Stimulated activated CD8-positive, alpha-beta memory T cell treated with anti-CD3 and anti-CD28 coated beads, Interleukin-12 subunit alpha, Interleukin-12 subunit beta, amount 100 ng/mL, for 1 hour (primary cell): ENCODE results near the gene MKLN1.

Experiments used
- DNase-seq: peaks from one replicate; pipeline ENCODE4 v3.0.0-alpha.2; 2020; ENCODE audit warnings: low read depth

MKLN1 gene

DNA sequence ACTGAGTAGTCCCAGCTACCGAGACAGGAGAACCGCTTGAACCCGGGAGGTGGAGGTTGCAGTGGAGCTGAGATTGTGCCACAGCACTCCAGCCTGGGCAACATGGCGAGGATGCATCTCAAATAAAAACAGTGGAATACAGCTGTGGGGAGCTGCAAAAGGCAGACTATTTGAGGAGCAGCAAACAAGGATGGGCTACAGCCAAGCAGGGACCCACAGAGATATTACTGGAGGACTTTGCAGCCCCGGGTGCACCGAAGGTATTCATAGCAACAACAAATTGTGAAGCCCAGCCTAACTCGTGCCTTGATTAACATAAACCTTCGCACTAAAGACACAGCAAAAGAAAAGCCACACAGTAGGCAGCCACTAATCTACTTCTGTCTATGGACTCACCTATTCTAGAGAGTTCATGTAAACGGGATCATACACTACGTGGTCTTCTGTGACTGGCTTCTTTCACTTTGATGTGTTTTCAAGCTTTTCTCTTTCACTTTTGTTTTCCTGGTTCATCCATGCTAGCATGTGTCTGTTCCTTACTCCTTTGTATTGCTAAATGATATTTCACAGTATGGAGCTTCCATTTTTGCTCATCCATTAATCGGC, 194.8 kb downstream of the MKLN1 start:
- no peak for DNase-seq

GRCh38 chr7:131524115-131524514, 196.4 kb downstream of the MKLN1 start:
- no peak for DNase-seq

DNA sequence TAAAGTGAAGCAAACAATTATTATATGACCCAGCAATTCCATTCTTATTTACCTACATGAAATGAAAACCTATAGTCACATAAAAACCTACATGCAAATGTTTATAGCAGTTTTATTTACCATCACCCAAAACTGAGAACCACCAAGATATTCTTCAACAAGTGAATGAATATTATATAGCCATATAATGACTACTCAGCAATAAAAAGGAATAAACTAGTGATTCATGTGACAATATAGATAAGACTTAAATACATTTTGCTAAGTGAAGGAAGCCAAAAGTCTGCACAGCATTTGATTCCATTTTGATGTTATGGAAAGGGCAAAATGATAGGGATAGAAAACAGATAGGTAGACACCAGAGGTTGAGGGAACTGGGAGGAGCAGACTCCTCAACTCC, 197.0 kb downstream of the MKLN1 start:
- DNase-seq, result no peak

DNA sequence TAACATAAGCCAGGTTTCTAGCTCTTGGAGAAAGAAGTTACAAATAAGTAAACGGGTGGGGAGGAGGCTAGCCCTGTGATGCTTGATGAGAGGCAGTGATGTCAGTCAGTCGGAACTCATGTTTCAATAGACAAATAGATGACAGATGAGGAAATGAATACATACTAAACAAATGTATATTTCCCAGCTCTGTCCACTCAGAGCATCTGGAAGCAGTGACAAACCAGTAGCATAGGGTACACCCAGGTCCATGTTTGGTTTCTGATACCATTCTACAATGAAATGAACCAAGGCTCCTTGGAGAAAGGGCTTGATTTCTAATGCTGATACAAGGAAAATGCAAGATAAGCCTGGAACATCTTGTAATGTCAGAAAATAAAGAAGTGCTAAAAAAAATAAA, 198.1 kb downstream of the MKLN1 start:
- DNase-seq, result no peak

DNA sequence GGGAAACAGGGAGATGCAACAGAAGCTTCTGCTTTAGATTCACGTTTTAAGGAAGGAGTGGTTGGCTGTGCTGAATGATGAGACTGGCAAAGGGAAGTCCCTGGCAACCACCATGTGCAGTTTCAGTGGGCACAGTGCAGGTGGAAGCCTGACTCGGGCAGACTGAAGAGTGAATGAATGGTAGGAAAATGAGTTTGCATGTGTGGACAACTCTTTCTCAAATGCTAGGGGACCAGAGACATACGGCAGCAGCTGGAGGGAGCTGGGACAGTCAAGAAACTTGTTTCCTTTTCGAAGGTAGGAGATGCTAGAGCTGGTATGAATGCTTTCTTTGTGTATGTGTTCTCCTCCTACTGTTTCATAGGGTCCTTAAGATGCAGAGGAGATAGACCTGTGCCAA, 199.8 kb downstream of the MKLN1 start:
- no peak for DNase-seq

- DNase-seq, result no peak
Observed at GRCh38 chr7:131529179-131529578, 201.5 kb downstream of the MKLN1 start.

- DNase-seq, result no peak
Observed at GRCh38 chr7:131529617-131530016, 201.9 kb downstream of the MKLN1 start.

GRCh38 chr7:131530137-131530536, 202.5 kb downstream of the MKLN1 start:
- no peak for DNase-seq

DNA sequence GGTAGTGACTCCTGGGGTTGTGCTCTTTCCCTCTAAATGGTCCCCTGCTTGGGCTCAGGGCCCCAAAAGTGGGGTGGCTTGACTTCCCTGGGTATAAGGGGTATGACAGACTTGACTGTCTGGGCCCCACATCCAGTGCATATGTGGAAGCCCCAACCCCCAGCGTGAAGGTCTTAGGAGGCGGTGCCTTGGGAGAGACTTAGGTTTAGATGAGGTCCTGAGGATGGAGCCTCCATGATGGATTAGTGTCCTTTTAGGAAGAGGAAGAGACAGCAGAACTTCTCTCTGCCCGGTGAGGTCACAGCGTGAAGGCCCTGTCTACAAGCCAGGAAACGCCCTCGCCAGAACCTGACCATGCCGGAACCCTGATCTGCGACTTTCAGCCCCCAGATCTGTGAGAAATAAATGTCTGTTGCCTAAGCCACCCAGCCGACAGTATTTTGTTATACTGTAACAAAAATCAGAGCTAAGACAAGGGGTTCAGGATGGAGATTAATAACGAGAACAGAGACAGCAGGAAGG, 205.0 kb downstream of the MKLN1 start:
- DNase-seq, result no peak

GRCh38 chr7:131533151-131533559, 205.5 kb downstream of the MKLN1 start:
- DNase-seq, result no peak

DNA sequence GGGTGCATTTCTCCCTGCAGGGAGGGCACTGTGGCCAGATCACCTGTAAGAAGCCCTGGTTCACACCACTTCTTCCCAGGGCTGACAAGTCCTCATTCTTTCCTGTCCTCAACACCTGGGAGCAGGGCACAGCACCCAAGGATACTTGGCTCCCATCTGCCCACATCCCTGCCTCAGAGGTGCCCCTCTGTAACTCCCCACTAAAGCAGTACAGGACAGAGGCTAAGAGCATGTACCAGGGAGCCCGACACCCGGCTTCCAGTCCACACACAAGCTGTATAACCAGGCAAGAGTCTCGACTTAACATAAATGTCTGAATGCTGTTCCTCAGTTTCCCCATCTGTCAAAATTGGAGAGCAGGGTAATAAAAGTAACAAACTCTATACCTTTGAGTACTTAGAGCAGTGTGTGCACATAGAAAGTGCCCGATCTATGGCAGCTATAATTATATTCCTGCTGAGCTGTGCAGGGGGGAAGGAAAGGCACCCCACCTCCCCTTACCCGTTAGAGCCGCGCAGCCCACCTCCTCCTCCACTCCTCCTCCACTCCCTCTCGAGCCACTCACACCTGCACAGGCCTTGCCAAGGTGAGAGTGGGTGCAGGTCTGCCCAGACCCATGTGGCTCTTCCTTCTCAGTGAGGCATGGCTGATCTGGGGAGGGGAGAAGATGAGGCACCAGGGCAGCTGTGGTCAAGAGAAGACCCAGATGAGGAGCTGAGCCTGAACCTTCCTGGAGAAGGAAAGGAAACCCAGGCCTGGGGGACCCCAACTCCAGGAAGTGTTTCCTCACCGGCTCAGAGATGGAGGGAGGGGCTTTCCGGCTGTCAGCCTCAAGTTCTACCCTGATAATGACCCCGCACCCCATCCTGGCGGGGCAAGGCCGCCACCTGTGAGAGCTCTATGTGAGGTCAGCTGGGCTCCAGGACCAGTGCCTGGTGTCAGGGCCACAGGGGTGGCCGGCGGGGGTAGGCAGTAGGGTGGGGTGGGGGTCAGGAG, 206.2 kb downstream of the MKLN1 start:
- no peak for DNase-seq

DNA sequence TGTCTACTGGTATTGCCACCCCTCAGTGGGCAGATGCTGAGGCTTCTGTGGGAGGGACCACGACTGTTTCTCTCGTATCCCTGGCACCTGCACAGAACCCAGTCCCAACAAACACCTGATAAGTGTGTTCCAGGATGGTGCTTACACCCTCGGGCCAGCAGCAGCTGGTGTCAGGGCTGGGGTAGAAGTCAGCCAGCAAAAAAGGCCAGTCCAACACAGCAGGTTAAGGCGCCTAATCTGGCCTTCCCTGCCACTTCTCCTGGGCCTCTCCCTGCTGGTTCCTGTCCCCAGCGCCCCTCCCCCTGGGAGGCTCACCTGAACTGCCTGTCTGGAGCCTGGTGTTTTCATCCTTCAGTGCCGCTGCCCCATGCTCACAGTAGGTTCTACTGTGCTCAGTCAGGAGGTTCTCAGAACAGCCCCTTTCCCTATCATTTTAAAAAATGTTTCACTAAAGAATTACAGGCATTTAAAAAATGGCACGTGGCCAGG, 208.7 kb downstream of the MKLN1 start:
- DNase-seq, result no peak

- DNase-seq, result no peak
Observed at GRCh38 chr7:131537571-131537978, 209.9 kb downstream of the MKLN1 start.

DNA sequence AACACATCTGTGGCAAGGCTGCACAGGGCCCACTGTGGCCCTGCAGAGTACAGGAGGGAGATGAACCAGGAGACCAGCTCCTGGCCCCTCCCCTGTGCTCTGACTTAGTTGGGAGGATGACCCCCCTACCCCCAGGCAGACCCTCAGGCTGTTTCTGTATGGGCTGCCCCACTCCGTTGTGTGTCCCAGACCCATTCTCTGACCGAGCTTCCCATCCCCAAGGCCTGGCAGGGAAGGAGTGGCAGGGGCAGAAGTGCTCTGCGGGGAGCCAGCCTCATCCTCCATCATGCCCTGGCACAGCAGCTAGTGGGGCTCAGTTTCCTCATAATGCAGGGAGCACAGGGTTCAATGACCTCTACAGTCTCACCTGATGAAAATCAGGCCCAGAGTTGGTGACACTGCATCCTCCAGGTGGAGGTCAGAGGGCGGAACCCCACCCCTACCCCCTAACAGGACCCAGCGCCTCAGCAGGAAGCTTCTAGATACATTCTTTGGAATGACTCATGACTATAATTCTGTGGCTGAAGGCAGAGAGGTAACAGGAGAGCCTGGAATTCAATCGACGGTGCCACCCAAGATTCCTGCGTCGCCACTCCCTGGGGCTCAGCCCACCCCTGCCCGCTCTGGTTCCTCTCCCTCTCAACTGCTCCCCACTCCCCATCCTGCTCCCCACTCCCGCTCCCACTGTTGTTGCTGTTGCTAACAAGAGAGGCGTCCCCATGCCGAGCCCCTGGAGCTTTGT, 210.6 kb downstream of the MKLN1 start:
- no peak for DNase-seq

DNA sequence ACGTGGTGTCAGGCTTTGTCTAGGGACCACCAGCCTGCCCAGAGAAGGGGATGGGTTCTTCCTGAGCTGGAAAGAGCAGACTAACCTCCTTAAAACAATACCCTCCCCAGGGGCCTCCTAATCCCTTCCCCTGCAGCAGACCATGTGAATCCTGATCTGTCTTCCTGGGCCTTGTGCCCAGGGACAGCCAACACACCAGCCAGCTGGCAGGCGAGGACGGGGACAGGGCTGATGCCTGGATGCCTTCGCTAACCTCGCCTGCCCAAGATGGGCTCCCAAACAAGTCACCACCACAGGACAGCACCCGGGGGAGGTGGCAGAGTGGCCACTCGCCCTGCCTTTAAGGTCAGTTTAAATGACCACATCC, 211.1 kb downstream of the MKLN1 start:
- DNase-seq, result no peak

DNA sequence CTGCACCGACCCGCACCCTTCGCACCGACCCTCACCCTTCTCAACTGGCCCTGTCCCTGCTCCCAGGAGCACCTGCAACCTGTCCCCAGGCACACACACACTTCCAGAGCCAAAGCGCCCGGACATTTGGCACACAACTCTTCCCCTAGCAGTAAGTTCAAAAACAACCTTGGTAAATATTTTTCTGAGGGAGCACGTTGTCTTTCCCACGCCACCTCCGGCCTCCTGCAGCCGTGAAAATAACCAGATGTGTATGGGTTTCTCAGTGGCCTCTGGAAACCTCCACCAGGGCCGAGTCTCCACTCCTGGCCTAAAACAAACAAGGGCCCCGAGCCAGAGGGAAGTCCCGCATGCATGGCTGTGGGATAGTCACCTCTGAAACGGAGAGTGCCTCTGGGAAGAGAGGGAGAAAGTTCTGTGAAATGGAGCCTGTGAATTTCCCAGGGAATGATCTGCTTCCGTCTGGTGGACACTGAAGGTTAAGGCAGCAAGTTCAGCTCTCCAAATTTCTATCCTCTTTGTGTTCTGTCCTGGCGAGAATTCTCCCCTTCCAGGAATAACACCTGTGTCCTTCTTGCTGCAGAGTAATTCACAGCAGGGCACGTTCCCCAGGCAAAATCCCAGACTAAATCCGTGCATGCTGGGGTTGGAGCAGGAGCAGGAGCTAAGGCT, 213.0 kb downstream of the MKLN1 start:
- no peak for DNase-seq

DNA sequence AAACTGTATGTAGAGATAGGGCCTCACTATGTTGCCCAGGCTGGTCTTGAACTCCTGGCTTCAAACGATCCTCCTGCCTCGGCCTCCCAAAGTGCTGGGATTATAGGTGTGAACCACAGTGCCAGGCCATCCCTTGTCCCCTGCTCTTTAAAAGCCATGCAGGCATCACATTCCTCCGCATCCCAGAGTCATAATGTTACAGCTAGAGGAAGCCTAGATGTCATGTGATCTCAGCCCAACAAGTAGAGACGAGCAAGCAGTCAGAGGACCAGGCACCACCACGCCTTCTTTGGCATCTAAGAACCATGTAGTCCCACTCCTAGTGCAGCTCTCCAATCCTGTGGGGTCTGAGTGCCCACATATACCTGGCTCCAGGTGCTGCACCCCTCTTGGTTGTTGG, 215.6 kb downstream of the MKLN1 start:
- DNase-seq, result no peak

- no peak for DNase-seq
Observed at GRCh38 chr7:131544021-131544420, 216.3 kb downstream of the MKLN1 start.

DNA sequence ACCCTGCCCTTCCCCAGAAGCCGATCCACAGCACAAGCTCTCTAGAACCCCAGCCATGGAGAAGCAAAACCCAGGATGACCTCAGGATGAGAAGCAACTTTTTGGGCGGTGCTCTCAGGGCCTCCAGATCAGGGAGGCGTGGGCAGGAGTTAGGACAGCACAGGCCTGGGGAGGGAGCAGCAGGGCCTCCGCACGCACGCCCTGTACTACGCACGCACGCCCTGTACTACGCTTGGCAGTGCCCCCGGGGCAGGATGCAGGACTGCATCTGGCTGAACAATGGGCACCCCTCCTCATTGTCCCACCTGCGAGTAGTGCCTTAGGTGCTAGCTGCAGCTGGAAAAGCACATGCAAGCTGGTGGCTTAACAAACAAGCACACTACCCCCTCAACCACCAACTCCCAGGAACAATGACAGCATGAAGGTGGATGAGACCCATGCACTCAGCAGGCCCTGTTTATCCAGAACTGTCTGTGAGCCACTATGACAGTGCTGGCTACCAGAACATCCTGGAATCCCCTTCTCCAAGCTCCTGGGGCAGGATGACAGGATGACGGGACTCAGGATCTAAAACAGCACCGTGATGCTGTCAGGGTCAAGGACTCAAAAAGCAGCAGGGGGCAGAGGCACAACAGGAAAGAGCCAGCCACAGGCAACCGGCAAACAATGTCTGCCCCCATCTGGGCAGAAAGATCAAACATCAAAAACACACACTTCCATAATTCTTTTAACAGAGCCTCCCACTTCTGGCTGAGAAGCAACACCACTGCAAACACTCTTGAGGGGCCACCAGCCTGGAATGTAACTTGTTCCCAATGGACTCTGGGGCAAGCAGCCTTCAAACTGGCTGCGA, 217.0 kb downstream of the MKLN1 start:
- DNase-seq, result no peak

DNA sequence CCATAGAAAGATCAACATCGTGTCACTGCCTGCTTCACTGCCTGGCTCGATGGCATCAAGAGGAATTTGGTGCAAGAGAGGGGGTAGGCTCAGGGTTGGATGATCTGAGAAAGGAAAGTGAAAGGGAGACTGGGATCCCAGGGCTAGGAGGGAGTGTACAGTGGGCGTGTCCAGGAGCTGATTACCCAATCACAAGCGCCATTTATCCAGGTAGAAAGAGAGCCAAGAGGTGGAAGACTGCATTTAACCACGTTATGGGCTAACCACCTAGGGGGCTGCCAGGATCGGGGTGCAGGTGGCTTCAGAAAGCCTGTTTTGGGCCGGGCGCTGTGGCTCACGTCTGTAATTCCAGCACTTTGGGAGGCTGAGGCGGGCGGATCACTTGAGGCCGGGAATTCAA, 218.4 kb downstream of the MKLN1 start:
- DNase-seq, result no peak
